IPS-NIHi11 (cell line): Measurements from ENCODE around the gene MRPL16.
"Not testable (repeated sequence)": the region's sequence is repeated elsewhere in the genome, so short reads cannot be mapped to it uniquely, and the experiment has no call there.

Experiments
- DNase-seq: peaks from one replicate; pipeline ENCODE4 v3.0.0; 2012; ENCODE audit warnings: mixed read lengths, low spot score

Gene MRPL16

DNA sequence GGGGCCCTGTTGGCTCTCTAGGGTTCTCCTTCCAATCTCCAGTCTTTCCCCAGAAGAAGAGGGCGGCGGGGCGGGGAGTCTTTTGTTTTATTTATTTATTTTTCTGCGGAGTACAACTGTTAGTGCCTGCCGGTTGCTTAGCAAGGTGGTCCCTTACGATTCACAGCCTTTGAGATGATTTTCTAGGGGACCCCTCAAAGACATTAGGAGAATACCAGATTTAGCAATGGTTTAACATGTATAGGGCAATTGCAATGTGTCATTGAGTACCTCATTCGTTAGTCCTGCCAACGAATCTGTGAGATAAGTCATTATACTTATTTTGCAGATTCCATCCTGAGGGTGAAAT, 307 bp upstream of the MRPL16 start:
- DNase-seq = no peak

DNA sequence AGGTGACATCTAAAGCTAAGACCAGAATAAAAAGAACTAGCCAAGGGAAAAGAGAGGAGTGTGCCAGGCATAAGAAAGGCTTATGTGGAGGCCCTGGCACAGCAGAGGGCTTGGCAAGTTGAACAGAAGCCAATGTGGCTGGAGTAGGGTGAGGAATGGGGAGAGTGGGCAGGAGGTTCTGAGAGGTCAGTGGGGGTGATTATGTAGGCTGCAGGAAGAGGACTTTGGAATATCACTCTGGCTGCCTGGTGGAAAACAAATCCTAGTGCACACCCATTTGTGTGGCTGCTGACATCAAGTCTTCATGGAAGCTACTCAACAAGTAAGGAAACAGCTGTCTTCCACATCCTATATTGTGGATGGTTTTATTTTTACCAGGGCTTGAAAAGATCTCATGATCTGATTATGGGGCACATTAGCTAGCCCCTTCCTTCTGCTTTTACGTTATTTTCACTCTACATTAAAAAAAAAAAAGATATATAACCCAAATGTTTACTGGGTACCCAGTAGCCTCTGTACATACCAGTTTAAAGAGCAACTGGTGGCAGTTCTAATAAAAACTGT, 3.4 kb downstream of the MRPL16 start:
- DNase-seq = no peak

DNA sequence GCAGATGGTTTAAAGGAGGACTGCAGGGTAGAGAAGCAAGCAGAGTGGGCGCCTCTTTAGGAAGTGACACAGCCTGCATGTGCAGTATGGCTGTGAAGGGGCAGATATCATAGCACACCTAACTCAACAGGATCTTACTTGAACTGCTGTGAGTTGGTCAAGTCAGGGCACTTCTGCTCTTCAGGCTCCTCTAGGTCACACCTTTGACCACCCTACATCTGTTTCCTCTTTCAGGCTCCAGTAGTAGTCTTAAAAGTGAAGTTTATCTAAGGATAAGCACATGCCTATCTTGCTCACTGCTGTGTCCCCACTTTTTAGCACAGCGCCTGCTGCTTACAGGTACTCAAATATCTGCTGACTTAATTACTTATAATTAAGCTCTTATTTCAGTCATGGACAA, 6.5 kb downstream of the MRPL16 start:
- no peak for DNase-seq

DNA sequence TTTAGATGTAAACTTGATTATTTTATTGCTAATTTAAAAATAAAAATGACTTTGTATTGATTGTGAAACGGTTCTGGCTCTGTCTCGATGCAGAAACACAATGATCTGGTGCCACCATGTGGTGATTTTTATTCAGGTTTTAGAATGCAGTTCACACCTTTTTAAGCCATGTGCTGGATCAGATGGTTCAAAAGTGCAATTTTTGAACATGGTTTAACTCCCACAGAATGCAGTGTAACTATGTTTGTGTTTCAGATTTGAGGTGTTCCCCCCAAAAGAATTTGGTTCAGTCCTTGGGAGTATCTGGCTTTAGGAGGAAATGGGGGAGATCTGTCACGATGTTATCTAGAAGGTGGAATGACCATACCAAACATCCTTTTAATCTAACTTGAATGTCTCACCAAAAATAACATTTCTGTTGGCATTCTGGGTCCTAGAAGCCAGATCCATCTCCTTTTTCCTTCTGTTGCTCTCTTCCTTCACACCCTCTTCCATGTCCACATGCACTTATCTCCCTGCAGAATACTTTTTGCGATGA, 7.9 kb downstream of the MRPL16 start:
- DNase-seq = no peak

DNA sequence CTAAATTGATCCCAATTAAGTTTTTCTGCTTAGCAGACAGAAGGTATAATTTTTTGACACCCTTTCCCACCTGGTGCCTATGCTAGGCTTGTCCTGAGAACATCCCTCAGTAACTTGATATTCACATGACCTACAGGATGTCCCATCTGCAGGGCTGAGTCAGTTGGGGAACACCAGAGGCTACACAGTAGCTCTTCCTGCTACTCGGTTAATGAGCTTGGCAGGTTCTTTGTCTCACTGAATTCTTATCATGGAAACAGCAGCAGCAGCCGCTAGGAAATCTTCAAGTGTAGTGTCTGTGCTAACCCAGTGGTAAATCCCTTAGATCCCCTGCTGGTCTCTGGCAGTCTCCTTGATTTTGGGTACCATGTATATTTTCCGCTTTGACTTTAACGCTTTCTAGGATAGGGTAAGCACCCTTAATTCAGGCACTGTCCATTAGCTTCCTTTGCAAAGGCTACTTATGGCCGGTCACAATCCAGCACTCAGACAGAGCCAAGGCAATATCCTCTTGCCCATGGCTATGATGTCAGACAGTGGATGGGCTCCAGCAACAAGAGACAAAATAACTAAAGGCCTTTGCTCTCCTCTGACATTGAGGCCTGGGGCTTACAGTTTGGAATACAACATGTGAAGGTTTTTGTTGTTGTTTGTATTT, 8.5 kb downstream of the MRPL16 start:
- no peak for DNase-seq

DNA sequence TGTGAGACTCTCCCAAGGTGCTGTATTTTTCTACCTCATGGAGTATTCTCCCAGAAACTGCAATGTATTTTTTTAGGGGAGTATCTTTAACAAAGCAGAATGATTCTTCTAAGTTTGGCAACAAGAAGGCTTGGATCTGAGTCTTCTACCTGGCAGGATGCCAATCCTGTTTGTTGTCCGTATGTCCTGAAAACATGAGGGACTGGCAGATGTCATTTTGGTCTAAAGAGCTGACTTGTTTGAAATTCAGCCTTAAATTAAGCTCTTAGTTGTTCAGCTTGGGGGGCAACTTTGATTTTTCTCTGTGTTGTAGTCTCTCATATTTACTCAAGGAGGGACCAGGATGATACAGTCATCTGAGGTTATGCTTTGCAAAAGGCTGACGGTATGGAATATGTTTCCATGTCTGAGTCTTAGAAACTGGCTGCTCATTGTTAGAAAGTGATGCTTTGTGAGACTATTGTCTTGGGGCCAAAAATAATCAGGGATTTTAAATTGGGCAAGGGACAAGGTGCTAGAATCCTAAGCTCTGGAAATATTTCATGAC, 9.3 kb downstream of the MRPL16 start:
- DNase-seq = no peak

DNA sequence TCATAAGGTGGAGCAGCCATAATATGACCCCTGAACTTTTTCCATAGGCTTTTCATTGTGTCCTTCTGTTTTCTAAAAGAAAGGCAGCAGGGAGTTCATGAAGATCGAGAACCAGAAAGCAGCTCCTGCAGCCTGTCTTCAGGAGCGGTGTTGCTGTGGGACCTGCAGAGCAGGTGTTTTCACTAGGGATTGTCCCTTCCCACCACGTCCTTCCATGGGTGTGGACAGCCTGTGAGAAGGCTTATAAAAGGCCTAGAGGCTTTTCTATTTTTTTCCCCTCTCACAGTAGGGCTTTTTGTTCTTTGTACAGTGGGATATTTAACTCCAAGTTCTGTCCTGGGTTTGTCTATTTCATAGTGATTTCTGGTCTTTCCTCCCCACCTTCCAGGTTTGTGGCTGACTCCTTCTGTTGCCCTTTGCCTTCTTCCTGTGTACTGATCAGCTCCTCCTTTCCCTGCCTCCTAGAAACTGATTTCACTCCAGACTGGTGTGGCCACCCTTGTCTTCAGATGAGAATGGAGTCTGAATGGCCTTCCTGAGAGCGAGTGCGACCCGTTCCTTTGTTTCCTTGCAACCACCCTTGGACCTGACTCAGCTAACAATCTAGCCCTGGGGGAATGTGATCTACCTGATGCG, 10.1 kb downstream of the MRPL16 start:
- no peak for DNase-seq

DNA sequence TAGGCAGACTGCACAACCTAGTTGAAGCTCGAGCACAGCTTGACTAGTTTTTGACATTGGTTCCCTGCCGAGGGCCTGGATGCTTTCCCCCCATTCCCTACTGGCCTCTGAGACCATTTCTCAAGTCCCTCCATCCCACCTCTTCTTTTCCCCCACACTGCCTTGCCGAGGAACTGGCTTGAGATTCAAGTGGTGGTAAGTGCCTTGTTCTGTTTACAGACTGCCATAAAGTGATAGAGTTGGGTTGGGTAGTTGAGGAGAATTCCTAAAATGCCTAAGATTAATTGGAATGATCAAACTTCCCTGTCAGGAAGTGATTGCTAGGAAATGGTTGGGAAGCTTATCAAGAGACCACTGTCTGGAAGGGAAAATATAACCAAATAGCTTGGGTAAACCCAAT, 16.2 kb downstream of the MRPL16 start:
- DNase-seq = no peak

DNA sequence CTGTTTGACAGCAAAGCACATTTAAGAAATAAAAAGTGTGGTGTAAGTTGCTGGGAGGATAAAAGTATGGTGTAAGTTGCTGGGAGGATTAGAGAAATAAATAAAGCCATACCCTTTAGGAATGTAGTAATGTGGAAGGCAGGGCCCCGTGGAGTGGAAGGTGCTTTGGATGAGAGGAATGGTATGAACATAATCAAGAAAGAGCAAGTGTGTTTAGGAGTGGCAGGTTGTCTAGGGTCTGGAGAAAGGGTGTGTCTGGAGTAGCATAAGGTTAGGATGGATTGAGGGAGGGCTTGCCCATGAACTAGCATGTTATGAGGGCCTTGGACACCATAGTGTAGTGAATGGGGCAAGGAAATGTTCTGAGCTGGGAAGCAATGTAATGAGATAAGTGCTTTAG, 18.1 kb downstream of the MRPL16 start:
- no peak for DNase-seq

DNA sequence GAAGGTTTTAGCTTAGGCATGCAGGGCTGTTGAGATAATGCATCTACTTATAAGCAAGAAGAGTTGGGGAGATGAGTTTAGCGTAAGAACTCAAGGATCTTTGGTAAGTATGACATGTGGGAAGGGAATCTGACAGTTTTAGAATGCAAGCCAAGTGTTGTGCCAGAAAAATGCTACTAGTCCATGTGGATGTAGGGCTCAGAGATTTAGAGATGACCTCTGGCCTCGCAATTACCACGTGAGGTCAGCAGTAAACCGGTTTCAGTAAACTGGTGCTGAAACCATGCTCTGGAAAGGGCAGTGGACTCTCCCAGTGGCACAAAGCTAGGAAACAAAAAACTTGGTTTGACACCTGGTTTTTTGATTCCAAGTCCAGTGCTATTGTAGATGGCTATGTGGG, 18.9 kb downstream of the MRPL16 start:
- no peak for DNase-seq

DNA sequence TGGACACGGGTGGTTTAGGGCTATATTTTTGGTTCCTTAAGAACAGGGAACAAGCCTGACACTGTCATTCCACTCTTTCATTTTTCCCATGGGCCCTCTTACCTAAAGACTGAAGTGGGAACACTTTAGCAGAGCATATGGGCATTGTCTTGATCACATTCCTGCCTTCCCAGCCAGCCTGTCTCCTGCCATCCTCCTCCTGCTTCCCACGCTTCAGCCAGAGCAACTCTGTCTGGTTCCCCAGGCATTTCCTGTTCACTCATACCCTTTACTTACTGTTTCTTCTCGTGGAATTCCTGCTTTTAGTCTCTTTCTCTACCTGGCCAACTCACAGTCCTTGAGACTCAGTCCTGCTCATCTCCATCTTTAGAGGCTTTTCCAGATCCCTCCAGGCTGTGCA, 22.8 kb downstream of the MRPL16 start:
- DNase-seq = no peak

DNA sequence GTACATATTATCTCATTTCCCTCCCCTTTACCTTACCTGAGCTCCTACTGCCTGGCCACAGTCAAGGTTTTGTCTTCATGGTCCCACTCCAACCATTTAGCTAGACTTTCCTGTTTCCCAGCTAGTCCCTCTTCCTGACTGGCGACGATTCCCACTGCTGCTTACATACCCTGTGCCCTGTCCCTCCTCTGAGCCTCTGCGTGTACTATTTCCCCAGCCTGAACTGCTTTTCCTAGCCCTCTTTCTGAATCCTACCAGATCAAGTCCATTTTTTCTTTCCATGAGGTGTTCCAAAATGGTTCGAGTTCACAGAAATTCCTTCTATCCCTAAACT, 23.4 kb downstream of the MRPL16 start:
- DNase-seq = no peak

DNA sequence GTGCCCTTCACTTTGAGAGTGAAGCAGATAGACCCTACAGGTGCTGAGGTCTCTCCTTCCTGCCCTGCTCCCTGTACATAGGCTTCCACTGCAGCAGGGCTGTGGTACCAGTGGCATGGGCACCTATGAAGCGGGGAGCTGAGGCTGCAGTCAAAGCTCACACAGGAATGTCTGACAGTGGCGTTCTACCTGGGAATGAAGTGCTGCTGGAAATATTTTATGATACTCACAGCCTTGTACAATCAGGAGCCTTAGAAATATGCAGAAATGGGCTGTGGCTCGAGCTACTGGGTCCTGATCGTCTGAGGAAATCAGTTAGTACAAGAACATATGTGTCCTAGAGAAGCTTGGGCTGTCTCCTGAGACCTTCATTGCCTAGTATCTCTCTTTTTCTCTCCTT, 24.8 kb downstream of the MRPL16 start:
- DNase-seq = no peak

DNA sequence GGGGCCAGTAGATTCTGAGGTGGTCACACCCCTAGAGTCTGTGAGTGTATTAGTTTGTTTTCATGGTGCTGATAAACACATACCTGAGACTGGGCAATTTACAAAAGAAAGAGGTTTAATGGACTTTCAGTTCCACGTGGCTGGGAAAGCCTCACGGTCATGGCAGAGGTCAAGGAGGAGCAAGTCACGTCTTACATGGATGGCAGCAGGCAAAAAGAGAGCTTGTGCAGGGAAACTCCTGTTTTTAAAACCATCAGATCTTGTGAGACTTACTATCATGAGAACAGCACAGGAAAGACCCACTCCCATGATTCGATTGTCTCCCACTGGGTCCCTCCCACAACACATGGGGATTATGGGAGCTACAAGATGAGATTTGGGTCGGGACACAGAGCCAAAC, 26.1 kb downstream of the MRPL16 start:
- DNase-seq = not testable (repeated sequence)

DNA sequence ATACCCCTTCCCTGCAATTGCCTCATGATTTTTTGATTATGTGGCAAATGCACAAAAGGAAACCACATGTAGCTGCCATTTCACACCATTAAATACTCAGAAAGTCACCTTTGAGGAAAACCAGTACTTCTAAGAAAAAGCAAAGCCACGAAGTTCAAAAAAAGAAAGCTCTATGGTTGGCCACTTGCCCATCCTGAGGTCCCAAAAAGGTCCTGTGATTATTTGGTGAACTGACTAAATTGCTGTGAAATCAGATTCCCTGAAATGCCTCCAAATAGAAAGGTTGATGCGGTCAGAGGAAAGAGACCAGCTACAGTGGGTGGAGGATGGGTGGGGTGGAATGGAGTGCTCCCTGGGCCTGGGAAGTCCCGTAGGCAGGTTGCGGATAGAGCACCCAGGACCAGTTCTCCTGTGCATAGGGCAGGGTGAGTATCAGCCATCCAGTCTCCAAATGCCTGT, 26.9 kb downstream of the MRPL16 start:
- DNase-seq = no peak

DNA sequence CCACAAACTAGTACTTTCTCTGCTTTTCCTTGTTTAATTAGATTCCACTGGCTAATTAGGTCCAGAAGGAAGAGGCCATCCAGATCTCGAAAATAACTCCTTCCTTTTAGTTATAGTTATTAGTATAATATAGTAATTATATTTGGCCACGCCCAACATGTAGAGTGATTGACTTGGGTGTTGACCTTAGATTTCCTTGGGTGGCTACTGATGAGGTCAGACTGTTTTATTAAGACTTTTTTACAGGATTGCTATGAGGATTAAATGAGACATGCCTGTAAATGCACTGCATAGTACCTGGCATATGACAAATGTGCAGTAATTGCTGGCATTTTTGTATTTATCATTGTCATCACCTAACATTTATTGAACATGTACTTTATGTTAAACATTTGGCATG, 28.5 kb downstream of the MRPL16 start:
- no peak for DNase-seq

DNA sequence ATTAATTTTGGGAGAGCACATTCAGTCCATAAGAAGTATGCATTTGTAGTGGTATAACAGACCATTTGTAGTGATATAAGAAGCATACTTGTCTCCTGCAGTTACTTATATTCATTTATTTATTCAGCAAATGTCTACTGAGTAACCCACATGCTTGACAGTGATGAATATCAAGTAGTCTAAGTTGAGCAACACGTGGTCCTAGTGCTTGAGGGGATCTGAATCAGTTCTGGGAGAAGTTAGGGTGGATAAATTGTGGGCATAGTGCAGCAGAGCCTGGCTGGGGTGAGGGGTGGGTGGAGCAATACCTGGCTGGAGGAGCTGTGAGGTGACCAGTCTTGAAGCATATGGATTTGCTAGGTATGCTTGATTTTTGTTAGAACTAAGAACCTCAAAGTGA, 31.1 kb downstream of the MRPL16 start:
- no peak for DNase-seq

DNA sequence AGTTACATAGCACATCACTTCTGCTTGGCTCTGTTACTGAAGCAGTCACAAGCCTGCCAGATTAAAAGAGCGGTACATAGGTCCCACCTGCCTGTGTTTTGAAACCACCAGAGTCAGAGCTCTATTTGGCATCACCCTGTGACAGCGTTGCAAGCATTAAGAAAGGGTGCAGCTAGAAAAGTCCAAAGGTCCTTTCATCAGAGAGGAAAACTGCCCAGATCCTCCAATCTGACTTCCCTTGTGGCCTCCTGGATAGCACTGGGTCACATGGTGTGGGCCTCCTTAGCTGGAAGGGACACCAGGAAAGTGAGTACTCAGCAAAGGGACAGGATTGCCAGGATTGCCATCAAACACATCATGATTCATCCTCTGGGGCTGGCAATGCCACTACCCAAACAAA, 32.5 kb downstream of the MRPL16 start:
- DNase-seq = no peak

DNA sequence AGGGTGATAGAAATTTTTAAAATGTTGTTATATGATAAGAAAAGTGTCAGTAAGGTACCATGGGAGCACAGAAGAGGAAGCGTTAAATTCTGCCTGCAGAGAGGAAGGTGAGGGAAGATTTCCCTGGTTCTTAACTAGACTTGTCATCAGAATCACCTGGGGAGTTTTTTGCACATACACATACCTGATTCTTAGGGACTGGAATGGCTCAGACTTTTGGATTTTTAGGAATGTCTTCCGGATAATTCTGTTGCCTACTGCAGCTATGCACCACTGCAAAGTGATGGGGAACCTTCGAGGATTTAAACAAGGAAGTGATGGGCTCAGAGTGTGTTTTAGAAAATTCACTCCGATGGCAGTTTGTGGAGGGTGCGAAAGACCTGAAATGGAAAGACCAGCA, 33.5 kb downstream of the MRPL16 start:
- no peak for DNase-seq

DNA sequence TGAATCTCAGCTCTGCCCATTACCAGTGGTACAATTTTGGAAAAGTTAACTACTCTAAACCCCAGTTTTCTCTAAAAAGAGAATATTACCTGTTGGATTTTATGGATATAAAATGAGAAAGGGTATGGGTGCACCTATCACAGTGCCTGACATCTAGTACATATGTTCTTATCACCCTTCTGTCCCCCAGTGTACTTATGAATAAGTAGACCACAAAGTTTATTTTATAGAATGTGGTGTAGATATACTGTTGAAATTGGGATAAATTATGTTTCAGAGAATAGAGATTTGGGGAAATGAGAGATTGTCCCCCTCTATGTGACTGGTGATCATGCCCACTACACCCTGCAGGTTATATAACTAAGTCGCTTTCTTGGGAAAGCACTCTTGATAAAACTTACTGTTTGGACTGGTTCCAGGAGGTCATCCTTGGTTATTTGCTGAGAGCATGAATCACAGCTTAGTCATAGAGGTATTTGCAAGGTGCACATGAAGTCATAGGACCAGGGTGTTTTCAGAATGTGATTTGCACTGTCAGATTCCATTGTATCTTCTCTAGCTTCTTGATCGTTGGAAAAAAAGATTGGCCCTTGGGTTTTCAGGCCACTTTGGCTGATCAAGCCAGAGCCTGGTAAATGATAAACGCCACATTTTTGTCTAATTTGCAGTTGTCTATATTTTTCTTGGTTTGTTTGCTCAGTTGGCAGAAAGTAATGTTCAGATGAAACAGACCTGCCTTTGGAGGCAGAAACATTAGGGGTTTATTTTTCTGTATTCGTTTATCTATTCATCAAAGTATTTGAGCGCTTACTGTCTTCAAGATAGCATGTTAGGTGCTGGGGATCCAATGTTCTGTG, 34.1 kb downstream of the MRPL16 start:
- DNase-seq = no peak

DNA sequence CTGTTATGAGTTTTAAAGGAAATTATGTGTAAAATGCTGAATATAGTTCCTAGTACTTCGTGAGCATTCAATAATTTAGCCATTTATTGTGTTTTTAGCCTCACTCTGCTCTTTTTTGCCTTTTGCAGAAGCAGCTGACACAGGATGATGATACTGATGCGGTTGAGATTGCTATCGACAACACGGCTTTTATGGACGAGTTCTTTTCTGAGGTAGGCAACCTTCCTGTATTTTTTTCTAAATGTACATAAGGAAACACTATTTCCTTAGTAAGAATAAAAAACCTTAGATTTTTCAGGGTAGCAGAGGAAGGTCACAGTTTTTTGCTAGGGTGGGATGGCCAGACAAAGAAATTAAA, 37.5 kb downstream of the MRPL16 start:
- no peak for DNase-seq

DNA sequence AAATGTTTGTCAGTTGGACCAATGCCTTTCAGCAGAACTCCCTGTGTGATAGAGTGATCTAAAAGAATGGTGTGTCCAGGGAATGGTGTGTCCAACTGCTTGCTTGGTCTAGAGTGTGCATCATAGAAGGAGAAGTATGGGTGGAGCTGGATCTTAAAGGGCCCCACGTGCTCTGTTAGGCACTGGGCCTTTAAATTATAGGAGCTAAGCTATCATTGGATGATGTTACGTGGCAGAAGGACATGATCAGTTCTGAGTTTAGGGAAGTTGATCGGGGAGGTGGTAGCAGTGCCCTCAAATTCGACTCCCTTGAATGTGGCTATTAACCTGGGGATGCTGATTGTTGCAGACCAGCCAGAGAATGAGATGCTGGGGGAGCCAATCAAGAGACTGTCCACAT, 39.0 kb downstream of the MRPL16 start:
- DNase-seq = no peak

DNA sequence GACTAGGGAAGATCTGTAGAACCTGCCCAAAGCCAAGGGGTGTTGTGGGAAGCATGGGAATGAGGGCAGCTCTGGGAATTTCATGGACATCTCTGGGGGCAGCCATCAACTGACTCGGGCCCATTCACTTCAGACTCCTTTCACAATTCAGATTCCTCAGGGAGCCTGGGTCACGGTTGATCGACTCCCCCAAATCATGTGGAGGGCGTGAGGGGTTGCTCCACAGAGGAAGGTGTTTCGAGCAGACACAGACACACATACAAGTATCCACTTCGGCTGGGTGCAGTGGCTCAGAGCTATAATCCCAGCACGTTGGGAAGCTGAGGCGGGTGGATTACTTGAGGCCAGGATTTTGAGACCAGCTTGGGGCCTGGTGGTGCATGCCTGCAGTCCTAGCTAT, 39.7 kb downstream of the MRPL16 start:
- DNase-seq = no peak
